GM18867 (cell line): Measurements from ENCODE around the gene TACC2.
"Not testable (repeated sequence)": the region's sequence is repeated elsewhere in the genome, so short reads cannot be mapped to it uniquely, and the experiment has no call there.

Source experiments
- ATAC-seq: cut with Tn5 transposase; IDR thresholded peaks from one replicate; pipeline ENCODE4 v1.9.1; 2021; ENCODE audit warnings: mild to moderate bottlenecking, moderate library complexity; ENCODE audit not compliant: unreplicated experiment

The TACC2 gene

GRCh38 chr10:122021828-122022227, 32.9 kb downstream of the TACC2 start:
- ATAC-seq: no peak

DNA sequence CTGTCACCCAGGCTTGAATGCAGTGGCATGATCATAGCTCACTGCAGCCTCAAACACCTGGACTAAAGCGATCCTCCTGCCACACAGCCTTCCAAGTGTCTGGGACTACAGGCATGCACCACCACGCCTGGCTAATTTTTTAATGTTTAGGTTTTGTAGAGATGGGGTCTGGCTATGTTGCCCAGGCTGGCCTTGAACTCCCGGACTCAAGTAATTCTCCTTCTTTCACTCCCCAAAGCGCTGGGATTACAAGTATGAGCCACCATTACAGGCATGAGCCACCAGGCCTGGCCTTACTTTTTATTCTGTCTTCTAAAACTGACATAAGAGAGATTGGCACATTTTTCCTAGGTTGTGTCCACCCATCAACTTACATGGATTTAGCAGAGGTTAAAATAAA, 33.3 kb downstream of the TACC2 start:
- no peak for ATAC-seq

GRCh38 chr10:122023257-122023656, 34.3 kb downstream of the TACC2 start:
- ATAC-seq: not testable (repeated sequence)

DNA sequence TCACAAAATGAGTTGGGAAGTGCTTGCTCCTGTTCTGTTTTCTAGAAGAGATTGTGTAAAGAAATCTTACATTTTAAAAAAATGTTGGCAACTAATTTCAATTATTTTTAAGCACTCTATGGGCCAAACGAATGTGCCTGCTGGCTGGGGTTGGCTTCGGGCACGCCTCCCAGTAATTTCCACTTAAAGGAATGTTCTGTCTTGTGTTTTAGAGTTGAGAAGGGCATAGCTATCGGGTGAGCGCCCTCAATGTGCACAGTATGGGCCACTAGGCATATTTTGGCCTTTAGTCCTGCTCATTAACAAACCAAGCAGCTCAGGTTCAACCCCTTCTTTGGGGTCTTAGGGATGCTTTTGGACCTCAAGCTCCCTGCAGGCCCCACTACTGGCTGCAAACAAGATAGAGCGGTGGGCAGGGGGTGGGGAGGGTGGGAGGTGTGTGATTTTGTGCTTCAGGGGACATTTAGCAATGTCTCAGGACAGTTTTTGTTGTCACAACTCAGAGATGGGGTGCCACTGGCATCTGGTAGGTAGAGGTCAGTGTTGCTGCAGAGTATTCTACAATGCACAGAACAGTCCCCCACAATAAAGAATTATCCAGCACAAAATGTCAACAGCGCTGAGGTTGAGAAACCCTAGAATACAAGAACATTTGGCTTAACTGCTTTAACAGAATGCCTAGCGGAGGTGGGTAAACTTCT, 40.7 kb downstream of the TACC2 start:
- ATAC-seq: no peak

DNA sequence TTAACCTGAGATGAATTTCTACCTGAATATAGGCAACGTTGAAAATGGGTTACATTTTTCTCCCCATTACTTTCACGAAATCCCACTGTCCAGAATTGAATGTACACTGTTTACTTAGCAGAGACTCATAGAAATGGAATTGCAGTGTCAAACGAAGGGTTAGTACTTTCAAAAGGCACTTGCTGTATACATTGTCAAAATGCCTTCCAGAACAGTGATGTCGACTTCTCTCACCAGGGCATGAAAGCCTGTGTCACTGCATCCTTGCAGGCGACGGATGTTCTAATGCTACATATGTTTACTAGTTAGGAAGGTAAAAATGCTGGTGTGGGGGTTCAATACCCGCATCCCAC, 41.2 kb downstream of the TACC2 start:
- ATAC-seq: no peak

DNA sequence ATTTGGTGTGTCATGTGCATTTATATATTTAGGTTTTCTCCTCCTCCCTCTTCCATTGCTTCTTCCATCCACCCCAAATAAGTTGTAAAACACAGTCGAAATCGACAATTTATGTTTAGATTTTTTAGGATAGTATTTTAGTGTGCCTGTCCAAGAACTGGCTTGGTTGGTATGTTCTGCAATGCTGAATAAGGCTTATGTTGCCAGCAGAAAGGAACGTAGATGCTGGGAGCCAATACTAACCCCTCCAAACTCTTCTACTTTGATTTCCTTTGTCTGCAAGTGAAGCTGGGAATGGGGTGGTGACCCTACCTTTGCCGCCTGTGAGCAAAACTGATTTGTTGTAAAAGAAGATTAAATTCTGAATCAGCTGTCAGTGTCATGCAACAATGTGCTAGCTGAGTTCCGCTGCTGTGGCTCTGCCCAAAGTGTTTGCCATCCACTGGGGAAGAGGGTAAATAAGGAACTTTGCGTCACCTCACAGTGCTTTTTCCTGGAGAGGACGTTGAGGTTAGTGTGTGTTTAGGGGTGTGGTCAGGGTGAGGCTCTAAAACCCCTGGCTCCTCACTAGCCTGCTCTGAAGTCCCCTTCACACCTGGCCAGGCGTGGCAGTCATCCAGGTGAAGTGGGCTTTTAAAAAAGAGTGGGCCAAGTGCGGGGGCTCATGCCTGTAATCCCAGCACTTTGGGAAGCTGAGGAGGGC, 44.4 kb downstream of the TACC2 start:
- no peak for ATAC-seq

DNA sequence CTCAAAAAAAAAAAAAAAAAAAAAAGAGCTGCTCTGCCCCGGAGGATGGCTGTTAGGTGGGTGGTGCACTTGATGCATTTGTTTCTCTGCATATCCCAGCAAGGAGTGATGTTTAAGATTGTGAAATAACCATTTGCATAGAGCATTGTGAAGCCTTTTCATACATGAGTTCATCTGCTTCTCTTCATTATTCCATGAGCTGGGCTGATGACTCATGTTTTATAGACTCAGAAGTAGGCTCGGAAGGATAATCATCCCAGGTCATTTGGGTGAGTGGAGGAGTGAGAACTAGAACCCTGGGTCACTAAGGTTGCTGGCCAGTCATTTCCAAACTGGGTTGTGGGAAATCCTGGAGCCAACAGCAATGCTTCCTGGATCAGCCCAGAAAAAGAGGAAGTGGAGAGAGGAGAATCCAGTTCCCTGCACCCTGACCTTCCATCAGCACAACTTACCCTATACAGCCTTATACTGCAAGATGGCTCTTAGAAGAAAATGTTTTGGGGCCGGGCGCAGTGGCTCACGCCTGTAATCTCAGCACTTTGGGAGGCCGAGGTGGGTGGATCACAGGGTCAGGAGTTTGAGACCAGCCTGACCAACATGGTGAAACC, 45.3 kb downstream of the TACC2 start:
- ATAC-seq: no peak

DNA sequence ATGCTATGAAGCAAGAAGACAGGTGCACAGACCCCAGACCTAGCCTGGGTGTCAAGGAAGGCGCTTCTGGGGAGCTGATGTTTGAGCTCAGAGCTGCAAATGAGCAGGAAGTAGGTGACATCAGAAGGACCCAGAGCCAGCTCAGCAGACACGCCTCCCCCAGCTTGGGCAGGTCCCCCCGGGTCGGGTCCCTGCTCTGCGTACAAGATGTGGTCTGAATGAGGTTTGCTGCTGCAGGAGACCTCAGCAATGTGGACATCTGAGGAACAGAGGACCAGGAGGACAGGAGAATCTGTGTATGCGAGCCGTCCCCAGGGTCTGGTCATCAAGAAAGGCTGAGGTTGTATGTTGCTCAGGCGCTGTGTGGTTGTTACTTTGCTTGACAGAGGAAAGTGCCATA, 51.8 kb downstream of the TACC2 start:
- ATAC-seq: no peak

GRCh38 chr10:122042836-122043235, 53.9 kb downstream of the TACC2 start:
- ATAC-seq: no peak

GRCh38 chr10:122044045-122044661, 55.2 kb downstream of the TACC2 start:
- no peak for ATAC-seq

GRCh38 chr10:122044713-122045112, 55.8 kb downstream of the TACC2 start:
- no peak for ATAC-seq

- no peak for ATAC-seq
These were observed 56.2 kb downstream of the TACC2 start for GRCh38 chr10:122045212-122045611.

DNA sequence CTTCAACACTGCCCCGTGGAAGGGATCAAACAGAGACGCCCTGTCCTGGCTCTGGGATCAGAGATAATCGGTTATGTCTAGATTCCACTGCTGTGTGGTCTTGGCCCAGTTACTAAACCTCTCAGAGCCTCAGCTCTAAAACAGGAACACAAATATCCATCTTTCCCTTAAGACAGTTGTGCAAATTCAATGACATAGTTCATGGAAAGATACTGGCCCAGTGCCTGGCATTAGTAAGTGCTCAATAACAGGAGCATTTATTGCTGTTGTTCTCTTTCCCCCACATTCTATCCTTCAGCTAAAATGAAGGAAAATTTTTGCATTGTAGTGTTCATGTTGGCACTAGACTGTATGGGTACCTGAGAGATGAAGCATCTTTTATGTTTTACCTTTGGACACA, 58.6 kb downstream of the TACC2 start:
- ATAC-seq: no peak

DNA sequence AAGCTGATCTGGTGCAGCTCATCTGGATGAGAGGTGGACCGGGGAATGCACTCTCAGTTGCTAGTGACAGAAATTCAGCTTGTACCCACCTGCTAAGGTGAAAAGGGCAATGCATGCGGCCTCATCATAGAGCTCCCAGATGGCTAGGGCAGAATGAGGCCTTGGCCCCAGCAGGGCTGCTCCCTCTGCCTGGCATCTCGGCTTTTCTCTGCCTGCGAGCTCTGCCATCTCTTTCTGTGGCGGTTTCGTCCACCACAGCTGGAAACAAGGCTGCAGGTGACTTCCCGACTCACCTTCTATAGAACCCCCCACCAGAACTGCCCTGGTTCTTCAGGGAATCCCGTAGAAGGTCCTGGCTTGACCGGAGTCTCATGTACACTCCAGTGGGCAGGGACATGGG, 60.1 kb downstream of the TACC2 start:
- no peak for ATAC-seq

DNA sequence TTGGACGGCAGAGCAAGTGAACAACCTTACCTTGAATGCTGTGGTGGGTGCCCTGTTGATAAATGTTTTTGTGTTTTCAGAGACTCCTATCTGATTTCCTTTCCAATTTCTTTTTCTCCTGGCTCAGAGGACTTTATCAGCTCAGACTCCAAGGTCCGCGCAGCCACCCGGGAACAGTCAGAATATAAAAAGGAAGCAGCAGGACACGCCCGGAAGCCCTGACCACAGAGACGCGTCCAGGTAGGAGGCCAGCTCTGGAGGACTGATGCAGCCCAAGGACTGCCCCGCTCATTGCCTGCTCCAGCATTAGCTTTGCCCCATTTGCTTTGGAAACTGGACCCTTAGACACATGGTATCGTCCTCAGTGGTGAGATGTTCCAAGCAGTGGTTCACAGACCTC, 61.3 kb downstream of the TACC2 start:
- no peak for ATAC-seq

DNA sequence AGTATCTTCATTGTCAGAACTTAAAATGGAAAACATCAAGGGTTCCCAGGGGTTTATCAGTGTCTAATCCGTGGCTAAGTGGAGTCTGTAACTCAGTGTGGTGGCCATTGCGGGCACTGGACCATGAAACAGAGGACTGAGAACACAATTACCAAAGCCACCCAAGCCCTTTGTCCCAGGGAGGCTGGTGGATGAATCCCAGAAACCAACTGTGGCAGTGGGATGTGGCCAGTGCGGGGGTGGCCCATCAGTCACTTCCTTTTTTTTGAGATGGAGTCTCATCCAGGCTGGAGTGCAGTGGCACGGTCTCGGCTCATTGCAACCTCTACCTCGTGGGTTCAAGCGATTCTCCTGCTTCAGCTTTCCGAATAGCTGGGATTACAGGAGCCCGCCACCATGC, 61.8 kb downstream of the TACC2 start:
- ATAC-seq: no peak

GRCh38 chr10:122051609-122052385, 62.8 kb downstream of the TACC2 start:
- no peak for ATAC-seq

DNA sequence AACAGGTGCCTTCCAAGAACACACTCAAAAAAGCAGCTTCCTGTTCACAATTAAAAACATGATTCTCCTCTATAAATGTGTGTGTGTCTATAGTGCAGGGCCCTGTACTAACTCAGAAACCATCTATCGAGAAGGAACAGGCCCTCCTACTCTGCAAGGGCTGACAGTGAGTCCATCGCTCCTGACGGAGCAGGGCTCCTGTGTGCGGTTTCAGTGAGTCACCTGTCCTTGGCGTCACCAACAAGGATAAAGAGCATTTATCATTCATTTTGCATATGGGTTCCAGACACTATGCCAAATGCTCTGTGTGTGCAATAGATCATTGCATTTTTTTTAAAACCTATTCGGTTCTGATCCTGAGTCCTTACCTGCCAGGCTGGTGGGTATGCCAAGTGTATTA, 63.7 kb downstream of the TACC2 start:
- no peak for ATAC-seq

- no peak for ATAC-seq
These were observed 64.4 kb downstream of the TACC2 start for GRCh38 chr10:122053314-122053713.

GRCh38 chr10:122054048-122055025, 65.4 kb downstream of the TACC2 start:
- ATAC-seq: no peak
